ENCODE data around the gene EAF1.
A peak's percentile ranks its signal among the peaks of the same experiment; 100 is the strongest.
"Not testable (repeated sequence)": the region's sequence is repeated elsewhere in the genome, so short reads cannot be mapped to it uniquely, and the experiment has no call there.

Gene EAF1

DNA sequence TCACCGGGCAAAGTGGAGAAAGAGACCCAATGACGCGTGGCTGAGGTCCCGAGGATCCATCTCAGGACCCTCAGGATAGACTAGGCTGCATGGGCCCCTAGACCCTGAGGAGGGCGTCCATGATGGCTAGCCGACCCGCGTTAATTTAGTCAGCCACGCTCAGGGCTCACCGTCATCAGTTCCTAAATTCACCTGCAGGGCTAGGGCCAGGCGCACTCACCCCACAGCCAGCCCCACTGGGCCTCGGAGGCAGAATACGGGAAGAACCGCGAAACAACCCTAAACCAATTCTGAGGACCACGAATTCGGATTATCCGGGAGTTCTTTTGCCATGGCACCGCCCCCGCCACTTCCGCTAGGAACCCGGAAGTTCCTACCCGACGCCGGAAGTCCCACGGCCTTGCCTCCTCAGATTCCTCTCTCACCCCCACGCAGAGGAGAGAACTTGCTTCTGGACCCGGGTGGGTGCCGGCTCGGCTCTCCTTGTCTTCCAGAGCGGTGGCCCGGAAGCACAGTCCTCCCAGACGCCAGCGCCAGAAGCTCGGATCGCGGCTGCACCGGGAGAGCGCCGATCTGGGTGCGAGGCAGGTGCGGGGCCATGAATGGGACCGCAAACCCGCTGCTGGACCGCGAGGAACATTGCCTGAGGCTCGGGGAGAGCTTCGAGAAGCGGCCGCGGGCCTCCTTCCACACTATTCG, at the start of gene EAF1, which contains the start of gene METTL6:
EAF1 (plus strand) TSS at position 417 of the 699 bp plus-strand sequence; CDS start at position 599, 182 bp downstream.
METTL6 (minus strand) TSS at position 363 of the 699 bp plus-strand sequence. CDS start 1,033 bp downstream, outside the sequence.
- peak; percentile 85 for DNase-seq (ENCODE audit: low spot score)

DNA sequence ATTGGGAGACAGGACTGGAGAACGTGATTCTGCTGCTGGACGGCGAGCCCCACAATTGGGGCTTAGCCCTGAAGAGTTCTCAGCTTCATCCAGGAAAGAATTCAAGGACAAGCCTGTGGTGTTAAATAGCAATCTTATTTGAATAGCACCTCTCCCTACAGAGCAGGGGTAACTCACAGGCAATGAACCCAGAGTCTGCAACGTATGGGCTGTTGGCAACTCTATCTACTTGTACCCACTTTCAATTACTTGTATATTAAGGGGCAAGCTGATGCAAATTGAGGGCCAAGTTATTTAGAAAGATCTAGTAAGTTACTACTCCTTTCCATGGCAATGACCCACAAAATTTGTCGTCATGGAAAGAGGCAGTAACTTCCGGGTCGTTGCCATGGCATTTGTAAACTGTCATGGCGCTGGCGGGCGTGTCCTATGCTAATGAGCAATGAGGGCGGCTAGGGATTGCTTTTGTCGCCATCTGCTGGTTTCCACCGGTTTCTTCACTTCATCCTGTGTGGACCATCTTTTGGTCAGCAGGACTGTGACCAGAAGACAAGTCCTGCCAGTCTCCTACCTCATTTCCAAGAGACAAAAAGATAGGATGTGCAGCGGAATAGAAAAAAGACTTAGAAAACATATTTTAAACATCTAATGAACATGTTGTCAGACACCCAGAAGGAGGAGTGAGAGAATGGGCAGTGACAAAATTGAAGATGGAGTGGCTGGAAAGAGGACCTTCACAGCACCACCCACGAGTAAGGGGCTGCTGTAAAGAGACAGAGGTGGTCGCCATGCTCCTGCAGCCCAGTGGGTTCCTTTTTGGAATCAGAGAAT, 49.2 kb upstream of the EAF1 start:
- DNase-seq (ENCODE audit: low spot score), result peak; percentile 49

DNA sequence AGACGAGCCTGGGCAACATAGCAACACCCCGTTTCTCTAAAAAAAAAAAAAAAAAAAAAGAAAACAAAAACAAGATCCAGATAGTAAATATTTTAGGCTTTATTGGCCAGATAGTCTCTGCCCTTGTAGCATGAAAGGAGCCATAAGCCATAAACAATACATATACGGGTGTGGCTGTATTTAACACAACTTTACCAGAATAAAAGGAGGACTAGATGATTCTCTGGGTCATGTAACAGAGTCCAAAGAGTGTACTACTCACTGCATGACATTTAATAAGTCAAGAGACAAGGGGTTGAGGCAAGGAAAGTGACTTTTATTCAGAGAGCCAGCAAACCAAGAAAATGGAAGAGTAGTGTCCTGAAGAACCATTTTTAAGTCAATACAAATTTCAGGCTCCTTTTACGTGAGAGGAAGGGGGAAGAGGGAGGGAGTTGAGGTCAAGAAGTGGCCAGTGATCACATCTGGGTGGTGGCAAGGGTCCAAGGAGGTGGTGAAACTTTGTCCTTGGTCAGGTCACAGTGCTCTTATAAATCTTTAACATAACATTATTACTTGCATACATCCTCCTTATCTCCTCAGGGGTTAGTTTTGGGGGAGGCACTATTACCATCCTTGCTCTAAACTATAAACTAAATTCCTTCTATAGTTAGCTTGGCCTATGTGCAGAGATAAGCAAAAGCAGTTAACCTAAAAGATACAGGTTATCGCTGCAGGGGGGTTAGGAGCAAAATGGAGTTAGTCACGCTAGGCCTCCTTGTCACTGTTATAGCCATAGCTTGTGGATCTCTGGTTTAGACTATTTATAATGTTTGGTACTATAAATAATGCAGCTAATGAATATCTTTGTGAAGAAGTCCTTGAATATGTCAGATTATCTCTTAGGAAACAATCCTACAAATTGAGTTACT, 46.2 kb upstream of the EAF1 start:
- DNase-seq (ENCODE audit: low spot score), result no peak

DNA sequence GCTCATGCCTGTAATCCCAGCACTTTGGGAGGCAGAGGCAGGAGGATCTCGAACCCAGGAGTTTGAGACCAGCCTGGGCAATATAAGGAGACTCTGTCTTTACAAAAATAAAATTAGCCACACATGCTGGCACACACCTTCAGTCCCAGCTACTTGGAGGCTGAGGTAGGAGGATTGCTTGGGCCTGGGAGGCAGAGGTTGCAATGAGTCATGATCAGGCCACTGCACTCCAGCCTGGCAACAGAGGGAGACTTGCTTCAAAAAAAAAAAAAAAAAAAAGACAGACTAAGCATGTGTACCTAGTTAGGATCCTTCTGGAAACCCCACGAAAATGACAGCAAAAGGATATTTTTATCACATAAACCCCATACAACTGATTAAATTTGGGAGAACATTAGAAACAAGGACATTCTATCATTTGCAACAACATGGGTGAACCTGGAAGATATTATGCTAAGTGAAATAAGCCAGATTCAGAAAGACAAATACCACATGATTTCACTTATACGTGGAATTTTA, 44.9 kb upstream of the EAF1 start:
- DNase-seq (ENCODE audit: low spot score), result no peak

DNA sequence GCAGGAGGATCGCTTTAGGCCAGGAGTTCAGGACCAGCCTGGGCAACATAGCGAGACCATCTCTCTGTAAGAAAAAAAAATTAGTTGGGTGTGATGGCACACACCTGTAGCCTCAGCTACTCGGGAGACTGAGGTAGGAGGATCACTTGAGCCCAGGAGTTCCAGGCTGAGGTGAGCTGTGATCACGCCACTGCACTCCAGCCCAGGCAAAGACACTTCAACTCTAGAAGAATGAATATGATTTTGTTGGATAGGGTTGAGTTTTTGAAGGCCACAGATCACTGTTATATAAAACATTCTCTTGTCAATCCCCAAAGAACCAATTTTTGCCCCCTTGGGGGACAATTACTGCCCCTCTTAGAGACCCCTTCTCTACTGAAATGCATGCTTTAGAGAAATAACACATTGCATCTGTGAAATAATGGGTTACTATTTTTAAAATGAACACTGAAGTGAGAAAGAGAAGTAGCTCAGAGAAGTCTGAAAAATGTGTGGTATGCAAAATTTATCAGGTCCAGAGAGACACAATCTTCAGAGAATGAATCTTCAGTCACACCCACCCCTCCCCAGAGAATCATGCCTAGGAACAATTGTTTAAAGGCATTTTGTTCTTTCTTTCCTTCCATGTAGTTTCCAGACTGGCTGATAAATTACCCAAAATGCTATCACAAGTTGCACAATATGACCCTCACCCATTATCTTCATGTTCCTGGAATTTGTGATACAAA, 42.7 kb upstream of the EAF1 start:
- DNase-seq (ENCODE audit: low spot score), result no peak

DNA sequence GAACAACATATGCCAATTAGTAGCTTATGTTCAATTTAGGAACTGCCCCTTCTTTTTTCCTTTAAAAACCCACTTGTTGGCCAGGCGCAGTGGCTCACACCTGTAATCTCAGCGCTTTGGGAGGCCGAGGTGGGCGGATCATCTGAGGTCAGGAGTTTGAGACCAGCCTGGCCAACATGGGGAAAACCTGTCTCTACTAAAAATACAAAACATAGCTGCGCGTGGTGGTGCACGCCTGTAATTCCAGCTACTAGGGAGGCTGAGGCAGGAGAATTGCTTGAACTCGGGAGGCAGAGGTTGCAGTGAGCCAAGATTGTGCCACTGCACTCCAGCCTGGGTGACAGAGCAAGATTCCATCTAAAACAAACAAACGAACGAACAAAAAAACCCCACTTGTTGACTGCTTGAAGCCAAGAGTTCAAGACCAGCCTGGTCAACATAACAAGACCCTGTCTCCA, 42.1 kb upstream of the EAF1 start:
- not testable (repeated sequence) for DNase-seq (ENCODE audit: low spot score)

DNA sequence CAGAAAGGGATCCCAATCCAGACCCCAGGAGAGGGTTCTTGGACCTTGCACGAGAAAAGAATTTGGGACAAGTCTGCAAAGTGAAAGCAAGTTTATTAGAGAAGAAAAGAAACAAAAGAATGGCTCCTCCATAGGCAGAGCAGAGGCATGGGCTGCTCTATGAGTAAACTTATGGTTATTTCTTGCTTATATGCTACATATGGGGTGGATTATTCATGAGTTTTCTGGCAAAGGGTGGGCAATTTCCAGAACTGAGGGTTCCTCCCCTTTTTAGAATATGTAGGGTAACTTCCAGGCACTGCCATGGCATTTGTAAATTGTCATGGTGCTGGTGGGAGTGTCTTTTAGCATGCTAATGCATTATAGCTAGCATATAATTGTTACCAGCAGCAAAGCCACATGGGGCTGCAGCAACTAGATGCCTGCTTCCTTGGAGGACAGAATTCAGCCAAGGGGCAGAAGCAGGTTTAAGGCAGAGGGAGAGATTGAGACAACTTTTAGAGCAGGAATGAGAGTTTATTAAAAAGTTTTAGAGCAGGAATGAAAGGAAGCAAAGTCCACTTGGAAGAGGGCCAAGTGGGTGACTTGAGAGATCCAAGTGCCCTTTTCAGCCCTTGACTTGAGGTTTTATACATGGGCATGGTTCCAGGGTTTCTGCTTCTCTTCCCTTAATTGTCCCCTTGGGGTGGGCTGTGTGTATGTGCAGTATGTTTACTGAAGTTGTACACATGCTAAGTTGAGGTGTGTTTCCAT, 41.3 kb upstream of the EAF1 start:
- no peak for DNase-seq (ENCODE audit: low spot score)

DNA sequence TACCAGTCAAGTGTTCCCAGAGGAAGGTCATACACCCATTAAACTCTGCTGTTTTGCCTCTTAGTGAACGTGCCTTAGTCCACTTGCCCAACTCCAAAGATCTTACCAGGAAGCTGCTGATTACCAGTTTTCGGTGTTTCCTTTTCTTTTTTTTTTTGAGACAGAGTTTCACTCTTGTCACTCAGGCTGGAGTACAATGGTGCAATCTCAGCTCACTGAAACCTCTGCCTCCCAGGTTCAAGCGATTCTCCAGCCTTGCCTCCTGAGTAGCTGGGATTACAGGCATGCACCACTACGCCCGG, 40.8 kb upstream of the EAF1 start:
- DNase-seq (ENCODE audit: low spot score), result not testable (repeated sequence)

DNA sequence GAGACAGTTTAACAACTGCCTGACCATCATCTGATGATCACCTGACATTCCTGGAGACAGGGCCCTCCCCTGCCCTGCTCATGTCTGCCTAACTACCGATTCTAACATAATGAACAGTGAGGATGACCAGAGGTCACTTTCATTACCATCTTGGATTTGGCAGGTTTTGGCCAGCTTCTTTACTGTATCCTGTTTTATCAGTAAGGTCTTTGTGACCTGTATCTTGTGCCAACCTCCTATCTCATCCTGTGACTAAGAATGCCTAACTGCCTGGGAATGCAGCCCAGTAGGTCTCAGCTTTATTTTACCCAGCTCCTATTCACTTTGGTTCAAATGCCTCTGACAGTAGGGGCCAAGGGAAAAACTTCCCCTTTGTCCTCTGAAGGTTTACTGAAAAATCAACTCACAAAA, 40.2 kb upstream of the EAF1 start:
- DNase-seq (ENCODE audit: low spot score), result no peak

DNA sequence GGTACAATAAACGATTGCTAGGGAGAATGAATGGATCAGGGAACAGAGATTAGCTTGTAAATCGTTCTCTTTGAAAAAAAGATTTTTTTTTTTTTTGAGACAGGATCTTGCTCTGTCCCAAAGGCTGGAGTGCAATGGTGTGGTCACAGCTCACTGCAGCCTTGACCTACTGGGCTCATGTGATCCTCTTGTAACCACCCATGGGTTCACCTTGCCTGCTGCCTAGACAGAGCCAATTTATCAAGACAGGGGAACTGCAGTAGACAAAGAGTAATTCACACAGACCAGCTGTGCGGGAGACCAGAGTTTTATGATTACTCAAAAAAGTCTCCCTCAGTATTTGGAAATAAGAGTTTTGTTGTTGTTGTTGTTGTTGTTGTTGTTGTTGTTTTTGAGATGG, 39.7 kb upstream of the EAF1 start:
- DNase-seq (ENCODE audit: low spot score), result no peak

DNA sequence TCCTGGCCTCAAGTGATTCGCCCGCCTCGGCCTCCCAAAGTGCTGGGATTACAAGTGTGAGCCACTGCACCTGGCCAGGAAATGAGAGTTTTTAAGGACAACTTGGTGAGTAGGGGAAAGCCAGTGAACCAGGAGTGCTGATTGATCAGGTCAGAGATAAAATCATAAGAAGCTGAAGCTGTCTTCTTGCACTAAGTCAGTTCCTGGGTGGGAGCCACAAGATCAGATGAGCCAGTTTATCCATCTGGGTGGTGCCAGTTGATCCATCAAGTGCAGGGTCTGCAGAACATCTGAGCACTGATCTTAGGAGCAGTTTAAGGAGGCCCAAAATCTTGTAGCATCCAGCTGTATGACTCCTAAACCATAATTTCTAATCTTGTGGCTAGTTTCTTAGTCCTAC, 39.1 kb upstream of the EAF1 start:
- DNase-seq (ENCODE audit: low spot score), result not testable (repeated sequence)

DNA sequence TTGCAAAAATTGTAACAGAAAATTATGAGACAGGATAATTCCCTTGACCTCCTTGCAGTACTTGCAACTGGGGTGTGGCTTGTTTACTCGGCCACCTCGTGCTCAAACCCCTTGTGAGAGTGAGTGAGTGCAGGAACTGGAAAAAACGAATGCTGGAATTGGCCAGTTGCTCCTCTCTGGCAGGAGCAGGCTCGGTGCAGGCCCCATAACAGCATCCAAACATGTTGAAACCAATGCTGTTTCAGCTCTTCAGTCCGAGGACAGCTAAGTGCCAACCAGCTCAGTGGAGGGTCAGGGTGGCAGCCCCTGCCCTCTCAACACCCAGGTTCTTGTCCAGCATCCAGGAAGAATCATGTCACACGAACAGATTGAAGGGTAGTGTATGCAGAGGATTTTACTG, 36.9 kb upstream of the EAF1 start:
- DNase-seq (ENCODE audit: low spot score), result no peak

DNA sequence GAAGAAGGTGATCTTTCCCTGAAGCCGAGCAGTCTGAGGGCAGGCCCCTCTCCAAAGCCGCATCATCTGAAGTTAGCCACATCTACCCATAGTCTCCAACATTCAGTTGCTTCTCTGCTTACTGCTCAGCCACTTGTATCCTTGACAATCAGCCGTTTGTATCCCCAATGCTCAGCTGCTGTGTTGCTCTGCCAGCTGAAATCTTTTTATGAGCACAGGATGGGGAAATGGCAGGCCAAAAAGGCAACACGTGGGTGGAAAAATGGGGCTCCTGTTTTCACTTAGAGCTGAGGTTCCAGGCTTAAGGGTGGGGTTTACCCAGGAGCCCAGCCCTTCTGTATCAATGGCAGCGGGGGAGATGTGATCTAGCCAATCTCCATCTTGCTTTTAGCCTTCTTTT, 36.4 kb upstream of the EAF1 start:
- DNase-seq (ENCODE audit: low spot score), result no peak

DNA sequence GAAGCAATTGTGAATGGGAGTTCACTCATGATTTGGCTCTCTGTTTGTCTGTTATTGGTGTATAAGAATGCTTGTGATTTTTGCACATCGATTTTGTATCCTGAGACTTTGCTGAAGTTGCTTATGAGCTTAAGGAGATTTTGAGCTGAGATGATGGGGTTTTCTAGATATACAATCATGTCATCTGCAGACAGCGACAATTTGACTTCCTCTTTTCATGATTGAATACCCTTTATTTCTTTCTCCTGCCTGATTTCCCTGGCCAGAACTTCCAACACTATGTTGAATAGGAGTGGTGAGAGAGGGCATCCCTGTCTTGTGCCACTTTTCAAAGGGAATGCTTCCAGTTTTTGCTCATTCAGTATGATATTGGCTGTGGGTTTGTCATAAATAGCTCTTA, 34.1 kb upstream of the EAF1 start:
- DNase-seq (ENCODE audit: low spot score), result not testable (repeated sequence)

DNA sequence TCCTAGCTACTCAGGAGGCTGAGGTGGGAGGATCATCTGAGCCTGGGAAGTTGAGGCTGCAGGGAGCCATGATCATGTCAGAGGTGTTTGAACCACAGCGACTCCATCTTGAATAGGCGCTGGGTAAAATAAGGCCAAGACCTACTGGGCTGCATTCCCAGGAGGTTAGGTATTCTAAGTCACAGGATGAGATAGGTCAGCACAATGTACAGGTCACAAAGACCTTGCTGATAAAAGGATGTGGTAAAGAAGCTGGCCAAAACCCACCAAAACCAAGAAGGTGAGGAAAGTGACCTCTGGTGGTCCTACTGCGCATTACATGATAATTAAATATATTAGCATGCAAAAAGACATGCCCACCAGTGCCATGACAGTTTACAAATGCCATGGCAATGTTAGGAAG, 28.7 kb upstream of the EAF1 start:
- DNase-seq (ENCODE audit: low spot score), result not testable (repeated sequence)

DNA sequence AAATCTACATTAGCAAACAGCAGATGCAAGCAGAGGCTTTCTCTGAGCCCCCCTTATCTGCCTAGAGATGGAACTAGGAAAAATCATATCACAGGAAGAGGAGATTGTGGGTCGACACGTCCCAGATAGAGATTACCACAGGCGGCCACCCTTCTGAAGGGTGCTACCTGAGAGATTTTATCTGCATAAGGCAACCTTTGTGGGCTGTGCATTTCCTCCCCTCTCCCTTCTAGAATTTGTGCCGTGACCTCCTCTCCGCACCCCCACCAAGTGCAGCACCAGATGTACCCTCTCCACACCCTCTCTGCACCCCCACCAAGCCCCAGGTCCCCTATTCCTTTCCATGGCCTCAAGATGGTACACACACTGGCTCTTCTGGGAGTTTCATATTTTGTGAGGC, 27.4 kb upstream of the EAF1 start:
- DNase-seq (ENCODE audit: low spot score), result no peak

DNA sequence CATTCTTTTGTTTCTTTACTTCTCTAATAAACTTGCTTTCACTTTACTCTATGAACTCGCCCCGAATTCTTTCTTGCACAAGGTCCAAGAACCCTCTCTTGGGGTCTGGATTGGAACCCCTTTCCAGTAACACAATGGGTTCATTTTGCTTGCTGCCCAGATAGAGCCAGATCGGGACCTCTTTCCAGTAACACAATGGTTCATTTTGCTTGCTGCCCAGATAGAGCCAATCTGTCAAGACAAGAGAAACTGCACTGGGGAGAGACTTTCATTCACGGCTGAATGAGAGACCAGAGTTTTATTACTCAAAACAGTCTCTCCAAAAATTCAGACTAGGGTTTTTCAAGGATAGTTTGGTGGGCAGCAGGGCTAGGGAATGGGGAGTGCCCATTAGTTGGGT, 25.5 kb upstream of the EAF1 start:
- no peak for DNase-seq (ENCODE audit: low spot score)

DNA sequence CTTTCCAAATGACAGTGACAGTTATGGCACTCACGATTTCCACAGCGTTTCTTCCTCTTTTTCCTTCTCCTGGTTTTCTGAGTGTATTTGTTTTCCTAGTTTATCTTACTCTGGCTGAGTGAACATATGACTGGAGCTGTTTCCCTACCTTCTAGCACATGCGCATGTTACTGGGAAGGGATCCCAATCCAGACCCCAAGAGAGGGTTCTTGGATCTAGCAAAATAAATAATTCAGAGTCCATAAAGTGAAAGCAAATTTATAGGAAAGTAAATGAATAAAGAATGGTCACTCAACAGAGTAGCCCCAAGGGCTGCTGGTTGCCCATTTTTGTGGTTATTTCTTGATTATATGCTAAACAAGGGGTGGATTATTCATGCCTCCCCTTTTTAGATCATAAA, 23.9 kb upstream of the EAF1 start:
- DNase-seq (ENCODE audit: low spot score), result no peak

DNA sequence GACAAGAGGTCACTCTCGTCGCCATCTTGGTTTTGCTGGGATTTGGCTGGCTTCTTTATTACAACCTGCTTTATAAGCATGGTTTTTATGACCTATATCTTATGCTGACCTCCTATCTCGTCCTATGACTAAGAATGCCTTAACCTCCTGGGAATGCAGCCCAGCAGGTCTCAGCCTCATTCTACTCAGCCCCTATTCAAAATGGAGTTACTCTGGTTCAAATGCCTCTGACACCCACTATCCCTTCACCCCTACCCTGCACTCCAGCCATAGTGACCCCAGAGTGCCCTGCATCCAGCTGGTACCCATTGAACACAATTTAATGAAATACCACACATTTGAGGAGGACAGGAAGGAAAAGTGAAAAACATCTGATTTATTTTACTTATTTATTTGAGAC, 23.4 kb upstream of the EAF1 start:
- no peak for DNase-seq (ENCODE audit: low spot score)

DNA sequence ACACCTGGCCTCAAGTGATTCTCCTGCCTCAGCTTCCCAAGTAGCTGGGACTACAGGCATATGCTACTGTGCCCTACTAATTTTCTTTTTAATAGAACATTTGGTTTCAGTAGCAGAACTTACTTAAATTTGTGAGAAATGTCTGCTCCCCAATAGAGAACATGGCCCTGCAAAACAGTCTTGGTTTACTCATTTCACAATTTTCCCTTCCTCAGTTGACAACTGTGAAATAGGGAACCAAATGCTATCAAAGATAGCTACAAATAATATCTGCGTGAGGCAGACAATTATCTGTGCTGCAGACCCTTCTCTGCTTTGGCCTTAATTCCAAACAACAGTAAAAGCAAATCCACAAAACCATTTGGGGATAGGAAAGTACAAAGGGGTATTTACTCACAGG, 22.6 kb upstream of the EAF1 start:
- DNase-seq (ENCODE audit: low spot score), result no peak

Data from hepatic stellate cell (primary cell).